ENCODE measurements around the gene SLC37A3. TPM values are rescaled to one million over a fixed set of nuclear protein-coding genes. Genes with fewer than 3 reads are reported as not detected.
A peak's percentile ranks its signal among the peaks of the same experiment; 100 is the strongest.

SLC37A3 gene
- total RNA-seq, 6 donors from 2014 or later = 28.5 to 71.7 (median 39.0) TPM

GRCh38 chr7:140375323-140375722 is 23.0 kb downstream of the SLC37A3 start:
- Histone ChIP-seq H3K27ac (no peak overlapping the region), H3K27me3 (no peaks in the 10 kb centered on the region), H3K4me1 (no peaks in the 10 kb centered on the region), H3K9me3 (no peaks in the 10 kb centered on the region), H3K36me3 (peaks cover 3 to 33% (median 25%) of the 10 kb centered on the region in 4 donors), H3K4me3 (no peak overlapping the region)
- WGBS, 2 donors = 90 to 97% methylated on average over 9 of the region's 9 CpGs
- DNase-seq = no peak
- TF ChIP-seq EP300 (IDR thresholded peaks at IDR 0.05) (no peak), POLR2AphosphoS5 (IDR thresholded peaks at IDR 0.05) (no peak), POLR2A (IDR thresholded peaks at IDR 0.05) (no peak), CTCF (IDR thresholded peaks at IDR 0.05) (no peak)
- no peak for ATAC-seq (ENCODE audit: low FRiP score in 2 of 2)

GRCh38 chr7:140369294-140369693 is 29.0 kb downstream of the SLC37A3 start:
- Histone ChIP-seq H3K36me3 (peaks cover 0 to 30% (median 6%) of the 10 kb centered on the region in 4 donors), H3K4me3 (no peak overlapping the region), H3K4me1 (no peaks in the 10 kb centered on the region), H3K27ac (no peak overlapping the region), H3K9me3 (no peaks in the 10 kb centered on the region), H3K27me3 (no peaks in the 10 kb centered on the region)
- ATAC-seq (ENCODE audit: low FRiP score in 2 of 2) (no peak), DNase-seq (no peak)
- TF ChIP-seq POLR2AphosphoS5 (IDR thresholded peaks at IDR 0.05) (no peak), CTCF (IDR thresholded peaks at IDR 0.05) (no peak), EP300 (IDR thresholded peaks at IDR 0.05) (no peak), POLR2A (IDR thresholded peaks at IDR 0.05) (no peak)
- WGBS, 2 donors = 97% methylated on average over 4 of the region's 4 CpGs

GRCh38 chr7:140367528-140367927 is 30.8 kb downstream of the SLC37A3 start:
- no peak overlapping the region for H3K27ac ChIP-seq
- peaks cover 0 to 37% (median 6%) of the 10 kb centered on the region in 4 donors for H3K36me3 ChIP-seq
- H3K9me3 ChIP-seq = no peaks in the 10 kb centered on the region
- no peak for DNase-seq
- TF ChIP-seq POLR2AphosphoS5 (IDR thresholded peaks at IDR 0.05) (no peak), CTCF (IDR thresholded peaks at IDR 0.05) (no peak), POLR2A (IDR thresholded peaks at IDR 0.05) (no peak), EP300 (IDR thresholded peaks at IDR 0.05) (no peak)
- H3K4me1 ChIP-seq = no peaks in the 10 kb centered on the region
- no peaks in the 10 kb centered on the region for H3K27me3 ChIP-seq
- ATAC-seq (ENCODE audit: low FRiP score in 2 of 2) = no peak
- no peak overlapping the region for H3K4me3 ChIP-seq
- WGBS, 2 donors = 89% methylated on average over 8 to 9 of the region's 9 CpGs

- WGBS, 2 donors = 85 to 88% methylated on average over 3 of the region's 3 CpGs
Measured at GRCh38 chr7:140364819-140365218, 33.5 kb downstream of the SLC37A3 start.

More at GRCh38 chr7:140364819-140365218, 33.5 kb downstream of the SLC37A3 start:
- no peak overlapping the region for H3K4me3 ChIP-seq
- no peaks in the 10 kb centered on the region for H3K4me1 ChIP-seq
- TF ChIP-seq POLR2AphosphoS5 (IDR thresholded peaks at IDR 0.05) (no peak), CTCF (IDR thresholded peaks at IDR 0.05) (no peak), POLR2A (IDR thresholded peaks at IDR 0.05) (no peak), EP300 (IDR thresholded peaks at IDR 0.05) (no peak)
- ATAC-seq (ENCODE audit: low FRiP score in 2 of 2) (peak in 1 of 2 donors; percentile 53), DNase-seq (no peak)
- H3K36me3 ChIP-seq = peaks cover 0 to 37% (median 5%) of the 10 kb centered on the region in 4 donors
- no peak overlapping the region for H3K27ac ChIP-seq
- H3K9me3 ChIP-seq = no peaks in the 10 kb centered on the region
- H3K27me3 ChIP-seq = no peaks in the 10 kb centered on the region

All from upper lobe of left lung (tissue), 6 donors.